ENCODE data around the gene SLC49A4.

SLC49A4 gene

DNA sequence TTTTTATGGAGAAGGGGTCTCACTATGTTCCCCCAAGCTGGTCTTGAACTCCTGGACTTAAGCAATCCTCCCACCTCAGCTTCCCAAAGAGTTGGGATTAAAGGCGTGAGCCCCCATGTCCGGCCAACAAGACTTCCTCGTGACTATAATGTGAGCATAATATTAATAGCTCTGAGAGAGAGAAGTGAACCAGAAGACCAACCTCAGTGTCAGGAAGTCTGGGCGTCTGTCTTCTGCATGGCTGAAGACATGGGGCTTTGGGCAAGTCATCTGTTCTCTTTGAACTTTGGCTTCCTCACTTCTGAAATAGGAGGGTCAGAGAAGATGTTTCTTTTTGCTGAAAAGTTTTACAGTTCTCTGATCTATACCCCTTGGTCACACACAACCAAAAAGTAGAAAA, 92.1 kb downstream of the SLC49A4 start:
- POLR2A ChIA-PET = no interaction called here
- CTCF ChIA-PET = interaction anchor here (1.4 kb wide), 1 partner anchor 34 kb away, joined by 3 read pairs; no protein-coding TSS in a partner anchor
- TF ChIP-seq HDGF (IDR thresholded peaks at IDR 0.05; ENCODE audit: borderline replicate concordance) = no peak
- no peak for TF ChIP-seq ZNF384 (IDR thresholded peaks at IDR 0.05)
- TF ChIP-seq FOXK2 (IDR thresholded peaks at IDR 0.05) = no peak
- no peak for TF ChIP-seq FOXM1 (IDR thresholded peaks at IDR 0.05; ENCODE audit: borderline replicate concordance)
- no peak for TF ChIP-seq TARDBP (IDR thresholded peaks at IDR 0.05)
- DNase-seq (ENCODE audit: extremely low spot score) = no peak

DNA sequence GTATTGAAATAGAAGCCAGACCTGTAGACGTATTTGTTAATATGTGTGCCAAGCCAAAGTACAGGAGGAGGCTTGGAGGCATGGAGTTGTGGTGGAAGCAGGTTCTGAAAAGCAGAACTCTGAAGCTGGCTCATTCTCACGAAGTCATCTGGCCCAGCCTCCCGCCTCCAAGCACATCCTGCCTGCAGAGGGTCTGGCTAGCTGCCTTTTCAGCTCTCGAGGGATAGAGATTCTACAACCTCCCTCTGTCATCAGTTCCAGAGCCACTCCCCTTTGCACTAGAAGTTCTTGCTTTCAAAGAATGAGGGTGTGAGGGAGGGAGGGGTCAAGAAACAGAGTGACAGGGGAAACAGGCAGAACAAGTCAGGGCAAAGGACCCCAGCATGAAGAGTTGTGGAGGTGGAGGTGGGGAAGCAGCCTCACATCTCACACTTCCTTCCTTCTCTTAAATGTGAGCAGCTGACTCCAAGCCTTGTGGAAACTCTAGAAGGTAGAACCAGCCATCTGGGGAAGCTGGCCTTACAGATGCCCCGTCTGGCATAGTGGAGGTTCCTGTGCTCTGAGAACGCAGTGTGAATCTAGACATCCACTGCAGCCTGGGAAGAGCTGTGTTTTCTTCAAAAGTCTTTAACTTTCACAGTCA, 95.3 kb downstream of the SLC49A4 start:
- CTCF ChIA-PET = no interaction called here
- TF ChIP-seq FOXM1 (IDR thresholded peaks at IDR 0.05; ENCODE audit: borderline replicate concordance) = no peak
- no peak for TF ChIP-seq NFRKB (IDR thresholded peaks at IDR 0.05)
- no peak for TF ChIP-seq ELF4 (IDR thresholded peaks at IDR 0.05)
- TF ChIP-seq BHLHE40 (IDR thresholded peaks at IDR 0.05; ENCODE audit: borderline replicate concordance) = no peak
- POLR2A ChIA-PET = no interaction called here
- DNase-seq (ENCODE audit: extremely low spot score) = no peak

DNA sequence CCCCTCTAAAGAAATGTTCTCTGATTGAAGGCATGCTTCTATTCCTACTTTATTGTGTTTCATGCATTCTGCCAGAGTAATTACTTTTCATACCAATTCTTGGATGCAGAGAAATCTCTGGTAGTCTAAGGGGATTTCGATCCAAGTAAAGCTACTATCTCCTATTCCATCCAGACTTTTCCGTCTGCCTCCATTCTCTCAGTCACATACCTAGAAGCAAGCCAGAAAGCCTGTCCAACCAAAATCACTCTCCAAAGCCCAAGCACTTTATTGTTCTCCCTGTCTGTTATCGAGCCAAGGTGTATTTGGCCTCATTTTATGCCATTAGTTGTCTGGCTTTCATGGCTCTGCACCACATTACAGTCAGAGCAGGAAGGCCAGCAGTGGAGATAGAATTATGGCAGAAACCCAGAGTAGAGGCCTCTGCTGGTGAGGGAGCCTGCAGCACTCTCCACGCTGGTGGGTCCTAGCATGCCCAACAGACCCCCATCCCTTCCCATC, 95.9 kb downstream of the SLC49A4 start:
- TF ChIP-seq CTBP1 (IDR thresholded peaks at IDR 0.05; ENCODE audit: borderline replicate concordance) = no peak
- TF ChIP-seq, protein P1, sequence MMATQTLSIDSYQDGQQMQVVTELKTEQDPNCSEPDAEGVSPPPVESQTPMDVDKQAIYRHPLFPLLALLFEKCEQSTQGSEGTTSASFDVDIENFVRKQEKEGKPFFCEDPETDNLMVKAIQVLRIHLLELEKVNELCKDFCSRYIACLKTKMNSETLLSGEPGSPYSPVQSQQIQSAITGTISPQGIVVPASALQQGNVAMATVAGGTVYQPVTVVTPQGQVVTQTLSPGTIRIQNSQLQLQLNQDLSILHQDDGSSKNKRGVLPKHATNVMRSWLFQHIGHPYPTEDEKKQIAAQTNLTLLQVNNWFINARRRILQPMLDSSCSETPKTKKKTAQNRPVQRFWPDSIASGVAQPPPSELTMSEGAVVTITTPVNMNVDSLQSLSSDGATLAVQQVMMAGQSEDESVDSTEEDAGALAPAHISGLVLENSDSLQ (IDR thresholded peaks at IDR 0.05) = no peak
- TF ChIP-seq FOXK2 (IDR thresholded peaks at IDR 0.05) = no peak
- no peak for TF ChIP-seq ELF4 (IDR thresholded peaks at IDR 0.05)
- POLR2A ChIA-PET = no interaction called here
- DNase-seq (ENCODE audit: extremely low spot score) = no peak
- CTCF ChIA-PET = no interaction called here

DNA sequence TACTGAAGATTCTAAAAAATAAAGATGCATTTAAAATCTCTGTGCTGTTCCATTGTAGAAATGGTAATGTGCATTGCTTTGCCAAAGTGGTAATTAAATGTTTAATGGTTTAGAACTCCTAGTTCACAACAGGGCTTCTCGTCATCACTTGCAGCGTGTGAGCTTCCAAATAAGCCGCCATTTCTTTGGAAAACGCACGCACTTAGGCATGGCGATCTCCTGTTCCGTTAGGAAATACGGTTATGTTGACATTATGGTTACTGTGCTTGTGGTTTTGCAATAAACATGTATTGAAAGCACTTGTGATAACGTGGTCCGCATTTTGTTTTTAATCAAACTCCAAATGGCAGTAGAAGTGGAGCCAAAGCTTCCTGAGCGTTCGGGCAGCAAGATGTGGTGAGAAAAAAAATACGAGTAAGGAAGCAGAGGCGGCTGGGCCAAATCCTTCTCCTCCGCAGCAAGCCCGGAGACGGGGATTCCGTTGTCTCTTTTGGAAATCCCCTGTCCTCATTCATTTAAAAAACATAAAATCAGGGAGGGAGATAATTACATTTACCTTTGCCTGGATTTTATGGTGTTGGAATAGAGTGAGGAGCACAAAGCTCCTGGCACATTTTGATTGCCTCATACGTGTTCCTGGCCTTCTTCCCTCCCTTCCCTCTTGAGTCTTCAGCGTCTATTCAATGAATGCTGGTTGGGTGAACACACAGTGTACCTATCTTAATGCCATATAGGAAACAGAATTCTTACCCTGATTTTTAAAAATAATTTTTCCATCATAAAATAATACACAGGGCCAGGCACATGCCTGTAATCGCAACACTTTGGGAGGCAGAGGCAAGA, 97.5 kb downstream of the SLC49A4 start:
- ChIA-PET CTCF (no interaction called here), POLR2A (no interaction called here)
- no peak for DNase-seq (ENCODE audit: extremely low spot score)
- TF ChIP-seq, protein P1 (IDR thresholded peaks at IDR 0.05) = no peak
- TF ChIP-seq LEF1 (IDR thresholded peaks at IDR 0.05; ENCODE audit: borderline replicate concordance) (no peak), SUZ12 (IDR thresholded peaks at IDR 0.05) (no peak), NFRKB (IDR thresholded peaks at IDR 0.05) (no peak), FOXK2 (IDR thresholded peaks at IDR 0.05) (no peak), FOXA1 (IDR thresholded peaks at IDR 0.05) (no peak), ELF4 (IDR thresholded peaks at IDR 0.05) (no peak), ZNF384 (IDR thresholded peaks at IDR 0.05) (no peak), TARDBP (IDR thresholded peaks at IDR 0.05) (no peak), ARNT (IDR thresholded peaks at IDR 0.05) (no peak), L3MBTL2 (conservative IDR thresholded peaks at IDR 0.05) (no peak), FOXM1 (IDR thresholded peaks at IDR 0.05; ENCODE audit: borderline replicate concordance) (no peak), CTBP1 (IDR thresholded peaks at IDR 0.05; ENCODE audit: borderline replicate concordance) (no peak), BHLHE40 (IDR thresholded peaks at IDR 0.05; ENCODE audit: borderline replicate concordance) (no peak), SP1 (IDR thresholded peaks at IDR 0.05) (no peak), HDGF (IDR thresholded peaks at IDR 0.05; ENCODE audit: borderline replicate concordance) (no peak)

DNA sequence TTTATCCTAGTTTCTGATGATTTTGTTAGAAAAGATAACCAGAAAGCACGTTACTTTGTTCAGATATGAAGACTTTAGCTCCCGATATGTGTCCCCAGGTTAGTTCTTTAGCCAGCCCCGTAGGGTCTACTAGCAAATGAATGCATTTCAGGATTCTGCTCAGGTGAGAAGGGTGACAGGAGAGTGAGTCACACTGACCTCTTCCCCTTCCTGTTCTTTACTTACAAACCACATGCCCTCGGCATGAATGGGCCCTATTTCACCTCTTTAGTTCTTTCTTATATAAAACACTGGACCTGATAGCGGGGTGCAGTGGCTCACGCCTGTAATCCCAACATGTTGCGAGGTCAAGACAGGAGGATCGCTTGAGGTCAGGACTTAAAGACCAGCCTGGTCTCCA, 98.4 kb downstream of the SLC49A4 start:
- CTCF ChIA-PET = no interaction called here
- no peak for DNase-seq (ENCODE audit: extremely low spot score)
- POLR2A ChIA-PET = no interaction called here
- TF ChIP-seq ZNF384 (IDR thresholded peaks at IDR 0.05) (no peak), HDGF (IDR thresholded peaks at IDR 0.05; ENCODE audit: borderline replicate concordance) (no peak), ELF4 (IDR thresholded peaks at IDR 0.05) (no peak), CTBP1 (IDR thresholded peaks at IDR 0.05; ENCODE audit: borderline replicate concordance) (no peak), TARDBP (IDR thresholded peaks at IDR 0.05) (no peak), L3MBTL2 (conservative IDR thresholded peaks at IDR 0.05) (no peak), SUZ12 (IDR thresholded peaks at IDR 0.05) (no peak), ARNT (IDR thresholded peaks at IDR 0.05) (no peak), NFRKB (IDR thresholded peaks at IDR 0.05) (no peak), SP1 (IDR thresholded peaks at IDR 0.05) (no peak), FOXK2 (IDR thresholded peaks at IDR 0.05) (no peak), FOXM1 (IDR thresholded peaks at IDR 0.05; ENCODE audit: borderline replicate concordance) (no peak), BHLHE40 (IDR thresholded peaks at IDR 0.05; ENCODE audit: borderline replicate concordance) (no peak), FOXA1 (IDR thresholded peaks at IDR 0.05) (no peak), LEF1 (IDR thresholded peaks at IDR 0.05; ENCODE audit: borderline replicate concordance) (no peak)
- TF ChIP-seq, protein P1 (IDR thresholded peaks at IDR 0.05) = no peak

Measured in HEK293T (cell line).